CD4-positive, CD25-positive, alpha-beta regulatory T cell (primary cell): ENCODE data around the gene DOK7. TPM values are rescaled to one million over a fixed set of nuclear protein-coding genes. Genes with fewer than 3 reads are reported as not detected.

Experiments
- ATAC-seq, 2 donors: fragments of 150-1000 bp; cut with Tn5 transposase; one replicate each; pipeline ENCODE4 v1.10.0; 2021; ENCODE audit warnings: low read depth in 2 of 2, moderate number of reproducible peaks in 2 of 2, moderate library complexity in 1 of 2
- DNase-seq, 3 donors: peaks; one replicate each; pipeline versions ENCODE4 v3.0.0 to v3.0.0-alpha.2; 2012 to 2022; ENCODE audit warnings: mixed read lengths in 1 of 3
- H3K27ac ChIP-seq: one replicate; pipeline ENCODE4 v1.7.0; 2013; ENCODE audit warnings: mild to moderate bottlenecking, low read length; ENCODE audit not compliant: insufficient read depth, poor library complexity, severe bottlenecking
- H3K27me3 ChIP-seq: one replicate; pipeline ENCODE4 v1.7.0; 2013; ENCODE audit warnings: low read length; ENCODE audit not compliant: control insufficient read depth, insufficient read depth
- H3K36me3 ChIP-seq: one replicate; pipeline ENCODE4 v1.7.0; 2013; ENCODE audit warnings: mild to moderate bottlenecking, low read length, moderate library complexity; ENCODE audit not compliant: control insufficient read depth, insufficient read depth
- H3K4me1 ChIP-seq: 2 replicates; pipeline ENCODE4 v1.7.0; 2013; ENCODE audit warnings: mild to moderate bottlenecking, low read length; ENCODE audit not compliant: insufficient read depth, control insufficient read depth, poor library complexity, severe bottlenecking
- H3K4me3 ChIP-seq: one replicate; pipeline ENCODE4 v1.7.0; 2013; ENCODE audit warnings: low read depth, mild to moderate bottlenecking, low read length, moderate library complexity
- H3K9me3 ChIP-seq, 2 experiments: 1 replicate in 1 of 2; 2 replicates in 1 of 2; pipeline ENCODE4 v1.7.0; 2013; ENCODE audit warnings: low read length in 2 of 2, mild to moderate bottlenecking in 1 of 2, moderate library complexity in 1 of 2; ENCODE audit not compliant: control insufficient read depth in 2 of 2
- H3K27ac Mint-ChIP-seq, 3 donors: one replicate each; pipeline ENCODE4 v1.8.0; 2020 to 2022; ENCODE audit warnings: mild to moderate bottlenecking in 3 of 3, mixed read lengths in 3 of 3, moderate library complexity in 2 of 3
- H3K27me3 Mint-ChIP-seq: one replicate; pipeline ENCODE4 v1.8.0; 2022; ENCODE audit warnings: mild to moderate bottlenecking, mixed read lengths
- H3K36me3 Mint-ChIP-seq: one replicate; pipeline ENCODE4 v1.8.0; 2020; ENCODE audit warnings: mixed read lengths
- H3K4me1 Mint-ChIP-seq, 4 donors: one replicate each; pipeline ENCODE4 v1.8.0; 2020 to 2022; ENCODE audit warnings: mixed read lengths in 4 of 4, mild to moderate bottlenecking in 1 of 4
- H3K4me3 Mint-ChIP-seq, 4 donors: one replicate each; pipeline ENCODE4 v1.8.0; 2020 to 2022; ENCODE audit warnings: mild to moderate bottlenecking in 4 of 4, mixed read lengths in 4 of 4, moderate library complexity in 3 of 4
- H3K9me3 Mint-ChIP-seq, 7 donors: one replicate each; pipeline ENCODE4 v1.8.0; 2020 to 2022; ENCODE audit warnings: mixed read lengths in 7 of 7, mild to moderate bottlenecking in 3 of 7, moderate library complexity in 2 of 7
- polyA plus RNA-seq, 4 donors: library from polyadenylated mRNA; unstranded; fragments of 300-500 nt; fragmentation: Illumina TruSeq; gene quantifications; one replicate each; pipeline ENCODE4 v1.2.3, GENCODE V29; 2021
- total RNA-seq: library from RNA; stranded (reverse); gene quantifications from one replicate; pipeline ENCODE4 v1.2.3, GENCODE V29; 2022

Gene DOK7
- total and polyA plus RNA-seq, 5 donors from 2014 or later = 0.08 to 0.14 TPM; not detected in 3

- Mint-ChIP-seq H3K9me3 (no peaks in the 10 kb centered on the region), H3K27me3 (no peaks in the 10 kb centered on the region), H3K4me1 (no peaks in the 10 kb centered on the region), H3K27ac (no peak overlapping the region), H3K36me3 (no peaks in the 10 kb centered on the region), H3K4me3 (no peak overlapping the region)
- ATAC-seq (no peak), DNase-seq (no peak)
- Histone ChIP-seq H3K4me1 (peaks cover 7% of the 10 kb centered on the region), H3K9me3 (no peaks in the 10 kb centered on the region), H3K36me3 (no peaks in the 10 kb centered on the region), H3K27me3 (no peaks in the 10 kb centered on the region), H3K4me3 (no peak overlapping the region), H3K27ac (no peak overlapping the region)
These were observed 17.1 kb upstream of the DOK7 start for GRCh38 chr4:3445829-3446545.

DNA sequence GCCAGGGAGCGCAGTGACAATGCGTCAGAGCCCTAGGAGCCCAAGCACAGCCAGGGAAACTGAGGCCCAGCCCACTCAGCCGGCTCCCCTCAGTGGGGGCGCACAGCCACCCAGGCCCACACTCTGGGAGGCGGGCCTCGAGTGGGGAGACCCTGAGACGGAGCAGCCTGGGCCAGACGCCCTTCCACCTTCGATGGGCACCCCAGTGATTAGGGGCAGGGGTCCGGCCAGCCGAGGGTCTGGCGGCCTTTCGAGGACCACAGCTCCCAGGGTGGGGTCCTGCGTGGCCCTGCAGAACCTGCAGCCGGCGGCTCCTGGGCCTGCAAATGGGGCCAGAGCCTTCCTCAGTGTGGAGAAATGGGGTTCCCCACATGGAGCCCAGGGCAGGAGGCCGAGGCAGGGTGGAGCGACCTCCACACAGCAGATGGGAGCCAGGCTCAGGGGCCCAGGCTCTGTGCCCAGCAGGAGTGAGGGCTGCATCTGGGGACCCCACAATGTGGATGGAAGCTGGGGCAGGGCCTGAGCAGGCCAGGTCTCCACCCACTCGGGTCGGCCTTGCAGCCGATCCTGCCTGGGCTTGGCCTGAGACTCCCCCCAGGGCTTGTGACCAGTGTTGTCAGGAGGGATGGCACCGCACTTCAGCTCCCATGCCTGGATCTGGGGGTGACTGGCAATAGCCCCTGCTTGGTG, 16.3 kb upstream of the DOK7 start:
- Histone ChIP-seq H3K27ac (no peak overlapping the region), H3K4me3 (no peak overlapping the region), H3K27me3 (no peaks in the 10 kb centered on the region), H3K9me3 (no peaks in the 10 kb centered on the region), H3K4me1 (peaks cover 7% of the 10 kb centered on the region), H3K36me3 (no peaks in the 10 kb centered on the region)
- Mint-ChIP-seq H3K9me3 (no peaks in the 10 kb centered on the region), H3K27ac (no peak overlapping the region), H3K27me3 (no peaks in the 10 kb centered on the region), H3K4me3 (no peak overlapping the region), H3K36me3 (no peaks in the 10 kb centered on the region), H3K4me1 (no peaks in the 10 kb centered on the region)
- ATAC-seq = no peak
- no peak for DNase-seq

DNA sequence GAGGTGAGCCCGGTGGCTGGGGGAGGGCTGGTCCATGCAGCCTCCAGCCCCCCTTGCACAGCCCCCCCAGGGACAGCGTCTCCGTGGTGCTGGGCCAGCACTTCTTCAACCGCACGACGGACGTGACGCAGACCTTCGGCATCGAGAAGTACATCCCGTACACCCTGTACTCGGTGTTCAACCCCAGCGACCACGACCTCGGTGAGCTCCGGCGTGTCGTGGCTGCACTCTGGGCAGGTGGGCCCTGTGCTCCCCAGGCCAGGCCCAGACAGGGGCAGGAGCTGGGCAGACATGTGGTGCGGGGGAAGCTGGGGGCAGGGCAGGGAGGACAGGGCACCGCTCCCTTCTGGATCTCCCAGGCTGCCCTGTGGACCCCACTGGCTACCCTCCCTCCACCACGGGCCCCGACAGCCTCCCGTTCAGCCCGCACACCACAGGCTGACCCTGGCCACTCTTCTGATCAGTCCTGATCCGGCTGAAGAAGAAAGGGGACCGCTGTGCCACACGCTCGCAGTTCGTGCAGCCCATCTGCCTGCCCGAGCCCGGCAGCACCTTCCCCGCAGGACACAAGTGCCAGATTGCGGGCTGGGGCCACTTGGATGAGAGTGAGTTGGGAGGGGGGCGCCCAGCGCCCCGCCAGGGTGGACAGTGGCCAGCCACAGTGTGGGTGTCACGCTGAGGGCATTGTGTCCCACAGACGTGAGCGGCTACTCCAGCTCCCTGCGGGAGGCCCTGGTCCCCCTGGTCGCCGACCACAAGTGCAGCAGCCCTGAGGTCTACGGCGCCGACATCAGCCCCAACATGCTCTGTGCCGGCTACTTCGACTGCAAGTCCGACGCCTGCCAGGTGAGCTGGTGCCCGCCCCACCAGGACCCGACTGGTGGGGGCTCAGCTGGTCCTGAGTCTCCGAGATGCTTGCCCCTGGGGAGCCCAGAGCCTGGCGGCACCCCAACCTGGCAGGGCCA, 15.4 kb upstream of the DOK7 start:
- ATAC-seq = no peak

GRCh38 chr4:3449047-3449573, 14.0 kb upstream of the DOK7 start:
- H3K9me3 Mint-ChIP-seq = no peaks in the 10 kb centered on the region
- DNase-seq = no peak

More for the DNA sequence above, 15.4 kb upstream of the DOK7 start:
- H3K4me1 ChIP-seq = peaks cover 7% of the 10 kb centered on the region
- DNase-seq = no peak
- H3K9me3 ChIP-seq = no peaks in the 10 kb centered on the region
- Mint-ChIP-seq H3K4me3 (no peak overlapping the region), H3K9me3 (no peaks in the 10 kb centered on the region), H3K27ac (no peak overlapping the region), H3K4me1 (no peaks in the 10 kb centered on the region), H3K36me3 (no peaks in the 10 kb centered on the region), H3K27me3 (no peaks in the 10 kb centered on the region)
- H3K4me3 ChIP-seq = no peak overlapping the region
- no peaks in the 10 kb centered on the region for H3K27me3 ChIP-seq
- no peaks in the 10 kb centered on the region for H3K36me3 ChIP-seq
- no peak overlapping the region for H3K27ac ChIP-seq

GRCh38 chr4:3449574-3450534, 13.3 kb upstream of the DOK7 start:
- Mint-ChIP-seq H3K36me3 (no peaks in the 10 kb centered on the region), H3K27me3 (peaks cover 5% of the 10 kb centered on the region), H3K27ac (no peak overlapping the region), H3K4me3 (no peak overlapping the region), H3K4me1 (no peaks in the 10 kb centered on the region), H3K9me3 (peaks cover 0 to 3% (median 0%) of the 10 kb centered on the region in 7 donors)
- H3K4me3 ChIP-seq = no peak overlapping the region
- no peak overlapping the region for H3K27ac ChIP-seq
- H3K9me3 ChIP-seq = no peaks in the 10 kb centered on the region
- DNase-seq (no peak), ATAC-seq (no peak)
- no peaks in the 10 kb centered on the region for H3K36me3 ChIP-seq
- H3K4me1 ChIP-seq = no peaks in the 10 kb centered on the region
- no peaks in the 10 kb centered on the region for H3K27me3 ChIP-seq

More at GRCh38 chr4:3449047-3449573, 14.0 kb upstream of the DOK7 start:
- H3K36me3 ChIP-seq = no peaks in the 10 kb centered on the region
- ATAC-seq = no peak
- no peak overlapping the region for H3K27ac ChIP-seq
- H3K4me3 ChIP-seq = no peak overlapping the region
- Mint-ChIP-seq H3K4me1 (no peaks in the 10 kb centered on the region), H3K27ac (no peak overlapping the region), H3K27me3 (peaks cover 5% of the 10 kb centered on the region), H3K36me3 (no peaks in the 10 kb centered on the region), H3K4me3 (no peak overlapping the region)
- no peaks in the 10 kb centered on the region for H3K27me3 ChIP-seq
- H3K9me3 ChIP-seq = no peaks in the 10 kb centered on the region
- H3K4me1 ChIP-seq = no peaks in the 10 kb centered on the region

GRCh38 chr4:3450643-3451042, 12.5 kb upstream of the DOK7 start:
- H3K27ac Mint-ChIP-seq = no peak overlapping the region
- H3K4me1 ChIP-seq = no peaks in the 10 kb centered on the region
- H3K9me3 ChIP-seq = peaks cover 0 to 5% of the 10 kb centered on the region in 2 experiments
- H3K4me3 Mint-ChIP-seq = no peak overlapping the region
- peaks cover 0 to 11% (median 4%) of the 10 kb centered on the region in 7 donors for H3K9me3 Mint-ChIP-seq
- no peak overlapping the region for H3K4me3 ChIP-seq
- H3K27ac ChIP-seq = no peak overlapping the region
- peaks cover 5% of the 10 kb centered on the region for H3K27me3 Mint-ChIP-seq
- DNase-seq (no peak), ATAC-seq (no peak)
- no peaks in the 10 kb centered on the region for H3K36me3 ChIP-seq
- no peaks in the 10 kb centered on the region for H3K4me1 Mint-ChIP-seq
- H3K27me3 ChIP-seq = no peaks in the 10 kb centered on the region
- no peaks in the 10 kb centered on the region for H3K36me3 Mint-ChIP-seq
